ENCODE measurements around the gene OTX2.

OTX2 gene

DNA sequence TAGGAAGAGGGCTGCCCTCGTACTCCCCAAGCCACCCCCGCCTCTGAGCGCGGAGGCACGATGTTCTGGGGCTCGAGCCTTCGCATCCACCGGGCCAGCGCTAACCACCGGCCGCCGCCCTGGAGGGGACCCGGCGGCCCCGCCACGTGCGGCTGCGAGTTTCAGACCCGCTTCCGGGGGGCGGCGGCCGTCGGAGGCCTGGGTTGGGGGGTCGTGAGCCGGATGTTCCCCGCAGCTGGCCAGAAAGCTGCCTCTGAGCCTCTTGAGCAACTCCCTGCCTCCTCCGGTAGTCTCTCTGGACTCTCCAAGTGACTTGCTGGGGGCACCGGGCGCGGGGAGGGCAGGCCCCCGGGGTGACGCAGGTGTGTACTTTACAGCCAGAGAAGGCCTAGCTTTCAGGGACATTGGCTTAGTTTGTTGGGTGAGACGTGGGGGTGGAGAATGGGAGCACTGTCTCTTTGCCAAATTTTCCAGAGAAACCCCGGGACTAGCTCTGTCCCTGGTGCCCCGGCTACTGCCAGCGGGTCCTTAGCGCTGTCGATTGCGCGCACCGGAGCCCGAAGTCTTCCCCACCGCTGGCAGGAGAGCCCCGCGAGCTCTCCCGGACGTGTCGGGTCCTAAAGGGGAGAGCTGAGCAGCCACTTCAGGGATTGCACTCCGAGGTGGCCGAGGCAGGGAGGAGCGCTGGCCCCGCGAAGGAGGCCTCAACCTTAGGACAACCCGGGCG lies 15.6 kb downstream of the OTX2 start:
- H3K79me2 ChIP-seq (ENCODE audit: low read length), result no peaks in the 10 kb centered on the region
- H3K9me3 ChIP-seq (replicated peaks; ENCODE audit: insufficient read depth, low read length), result no peaks in the 10 kb centered on the region
- no peaks in the 10 kb centered on the region for H3K9me2 ChIP-seq (replicated peaks; ENCODE audit: insufficient read depth, low read length)
- no peak overlapping the region for H3K27ac ChIP-seq (ENCODE audit: low read length)
- no peaks in the 10 kb centered on the region for H3K36me3 ChIP-seq (replicated peaks; ENCODE audit: insufficient read depth, low read length)
- TF ChIP-seq EZH2 (optimal IDR thresholded peaks at IDR 0.05; ENCODE audit: low read depth, low read length) (no peak), EZH2phosphoT487 (IDR thresholded peaks at IDR 0.05; ENCODE audit: low read length) (no peak)
- TF ChIP-seq, protein P1, sequence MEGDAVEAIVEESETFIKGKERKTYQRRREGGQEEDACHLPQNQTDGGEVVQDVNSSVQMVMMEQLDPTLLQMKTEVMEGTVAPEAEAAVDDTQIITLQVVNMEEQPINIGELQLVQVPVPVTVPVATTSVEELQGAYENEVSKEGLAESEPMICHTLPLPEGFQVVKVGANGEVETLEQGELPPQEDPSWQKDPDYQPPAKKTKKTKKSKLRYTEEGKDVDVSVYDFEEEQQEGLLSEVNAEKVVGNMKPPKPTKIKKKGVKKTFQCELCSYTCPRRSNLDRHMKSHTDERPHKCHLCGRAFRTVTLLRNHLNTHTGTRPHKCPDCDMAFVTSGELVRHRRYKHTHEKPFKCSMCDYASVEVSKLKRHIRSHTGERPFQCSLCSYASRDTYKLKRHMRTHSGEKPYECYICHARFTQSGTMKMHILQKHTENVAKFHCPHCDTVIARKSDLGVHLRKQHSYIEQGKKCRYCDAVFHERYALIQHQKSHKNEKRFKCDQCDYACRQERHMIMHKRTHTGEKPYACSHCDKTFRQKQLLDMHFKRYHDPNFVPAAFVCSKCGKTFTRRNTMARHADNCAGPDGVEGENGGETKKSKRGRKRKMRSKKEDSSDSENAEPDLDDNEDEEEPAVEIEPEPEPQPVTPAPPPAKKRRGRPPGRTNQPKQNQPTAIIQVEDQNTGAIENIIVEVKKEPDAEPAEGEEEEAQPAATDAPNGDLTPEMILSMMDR (IDR thresholded peaks at IDR 0.05; ENCODE audit: low read length), result no peak
- H3K4me3 ChIP-seq (ENCODE audit: low read length), result no peak overlapping the region
- DNase-seq, result no peak
- H3K4me2 ChIP-seq (ENCODE audit: low read depth, low read length), result no peak overlapping the region
- no peaks in the 10 kb centered on the region for H4K20me1 ChIP-seq (ENCODE audit: insufficient read depth, low read length)
- no peak overlapping the region for H2AFZ ChIP-seq (ENCODE audit: low read length)
- H3F3A ChIP-seq (ENCODE audit: insufficient read depth, low read length), result no peaks in the 10 kb centered on the region
- H3K4me1 ChIP-seq (ENCODE audit: low read length), result no peaks in the 10 kb centered on the region
- H3K9ac ChIP-seq (ENCODE audit: low read length), result no peak overlapping the region
- no peaks in the 10 kb centered on the region for H3K27me3 ChIP-seq (replicated peaks; ENCODE audit: insufficient read depth, low read length)

DNA sequence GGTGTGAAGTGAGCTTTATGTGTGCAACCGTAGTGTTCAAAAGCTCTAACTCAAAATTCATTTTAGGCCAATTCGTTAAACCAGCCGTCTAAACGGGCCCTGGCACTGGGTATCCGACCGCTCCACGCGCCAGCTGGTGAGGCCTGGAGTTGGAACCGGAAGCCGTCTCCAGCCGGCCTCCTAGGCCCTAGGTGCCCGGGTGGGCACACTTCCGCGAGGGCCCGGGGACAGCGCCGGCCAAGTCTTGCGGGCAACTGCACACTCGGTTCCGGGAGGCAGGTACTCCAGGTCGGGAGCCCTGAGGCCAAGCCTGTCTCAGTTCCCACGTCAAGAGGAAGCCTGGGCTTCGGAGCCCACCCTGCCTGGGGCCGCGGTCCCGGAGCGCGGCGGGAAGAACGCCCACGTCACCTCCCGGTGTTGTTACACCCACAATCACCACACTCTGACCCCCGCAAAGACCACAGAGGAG lies 16.2 kb downstream of the OTX2 start:
- Histone ChIP-seq H3K4me2 (ENCODE audit: low read depth, low read length) (no peak overlapping the region), H3K9me2 (replicated peaks; ENCODE audit: insufficient read depth, low read length) (no peaks in the 10 kb centered on the region), H3K9ac (ENCODE audit: low read length) (no peak overlapping the region), H3K36me3 (replicated peaks; ENCODE audit: insufficient read depth, low read length) (no peaks in the 10 kb centered on the region), H3K27me3 (replicated peaks; ENCODE audit: insufficient read depth, low read length) (no peaks in the 10 kb centered on the region), H3K4me1 (ENCODE audit: low read length) (no peaks in the 10 kb centered on the region), H3K27ac (ENCODE audit: low read length) (no peak overlapping the region), H2AFZ (ENCODE audit: low read length) (no peak overlapping the region), H3K79me2 (ENCODE audit: low read length) (no peaks in the 10 kb centered on the region), H3F3A (ENCODE audit: insufficient read depth, low read length) (no peaks in the 10 kb centered on the region), H4K20me1 (ENCODE audit: insufficient read depth, low read length) (no peaks in the 10 kb centered on the region), H3K4me3 (ENCODE audit: low read length) (no peak overlapping the region), H3K9me3 (replicated peaks; ENCODE audit: insufficient read depth, low read length) (no peaks in the 10 kb centered on the region)
- DNase-seq, result no peak
- TF ChIP-seq EZH2 (optimal IDR thresholded peaks at IDR 0.05; ENCODE audit: low read depth, low read length), result no peak
- TF ChIP-seq, protein P1 (IDR thresholded peaks at IDR 0.05; ENCODE audit: low read length), result no peak
- TF ChIP-seq EZH2phosphoT487 (IDR thresholded peaks at IDR 0.05; ENCODE audit: low read length), result no peak

DNA sequence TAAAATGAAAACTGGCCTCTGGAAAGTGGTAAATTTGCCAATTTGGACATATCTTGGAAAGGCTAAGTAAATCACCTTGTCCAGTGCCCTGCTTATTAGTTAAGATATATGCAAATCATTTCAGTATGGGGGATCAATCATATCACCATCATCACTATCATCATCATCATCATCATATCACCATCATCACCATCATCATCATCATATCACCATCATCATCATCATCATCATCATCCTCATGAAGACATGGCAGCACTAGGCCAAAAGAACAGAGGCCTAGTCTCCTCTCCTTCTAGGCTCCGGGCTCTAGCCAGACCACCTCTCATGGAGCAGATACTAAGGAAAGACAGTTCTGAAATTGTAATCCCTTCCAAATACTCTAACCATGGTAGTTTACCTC lies 20.3 kb downstream of the OTX2 start:
- Histone ChIP-seq H3K4me1 (ENCODE audit: low read length) (no peaks in the 10 kb centered on the region), H3K79me2 (ENCODE audit: low read length) (no peaks in the 10 kb centered on the region), H3K27ac (ENCODE audit: low read length) (no peak overlapping the region), H3K4me3 (ENCODE audit: low read length) (no peak overlapping the region), H3K9ac (ENCODE audit: low read length) (no peak overlapping the region), H3K4me2 (ENCODE audit: low read depth, low read length) (no peak overlapping the region), H4K20me1 (ENCODE audit: insufficient read depth, low read length) (no peaks in the 10 kb centered on the region), H3K27me3 (replicated peaks; ENCODE audit: insufficient read depth, low read length) (no peaks in the 10 kb centered on the region), H3K36me3 (replicated peaks; ENCODE audit: insufficient read depth, low read length) (no peaks in the 10 kb centered on the region), H3F3A (ENCODE audit: insufficient read depth, low read length) (no peaks in the 10 kb centered on the region), H2AFZ (ENCODE audit: low read length) (no peak overlapping the region), H3K9me2 (replicated peaks; ENCODE audit: insufficient read depth, low read length) (no peaks in the 10 kb centered on the region), H3K9me3 (replicated peaks; ENCODE audit: insufficient read depth, low read length) (no peaks in the 10 kb centered on the region)
- TF ChIP-seq, protein P1 (IDR thresholded peaks at IDR 0.05; ENCODE audit: low read length), result no peak
- TF ChIP-seq EZH2 (optimal IDR thresholded peaks at IDR 0.05; ENCODE audit: low read depth, low read length), result no peak
- no peak for TF ChIP-seq EZH2phosphoT487 (IDR thresholded peaks at IDR 0.05; ENCODE audit: low read length)
- no peak for DNase-seq

Data from MM.1S (cell line).